Measurements from ENCODE around the gene ECHDC1.

ECHDC1 gene

GRCh38 chr6:127282184-127282583 lies 61.2 kb downstream of the ECHDC1 start:
- no peak for DNase-seq (ENCODE audit: low spot score)

GRCh38 chr6:127279815-127280214 lies 63.6 kb downstream of the ECHDC1 start:
- no peak for DNase-seq (ENCODE audit: low spot score)

- DNase-seq (ENCODE audit: low spot score): no peak
These were observed 65.2 kb downstream of the ECHDC1 start for GRCh38 chr6:127277878-127278843.

- DNase-seq (ENCODE audit: low spot score): no peak
These were observed 67.1 kb downstream of the ECHDC1 start for GRCh38 chr6:127276331-127276730.

- DNase-seq (ENCODE audit: low spot score): no peak
These were observed 69.9 kb downstream of the ECHDC1 start for GRCh38 chr6:127273499-127273898.

- no peak for DNase-seq (ENCODE audit: low spot score)
These were observed 70.8 kb downstream of the ECHDC1 start for GRCh38 chr6:127272576-127272975.

- peak; percentile 9 for DNase-seq (ENCODE audit: low spot score)
These were observed 75.5 kb downstream of the ECHDC1 start for GRCh38 chr6:127267646-127268625.

- DNase-seq (ENCODE audit: low spot score): peak; percentile 58
These were observed 76.3 kb downstream of the ECHDC1 start for GRCh38 chr6:127266892-127267645.

GRCh38 chr6:127266178-127266891 lies 77.1 kb downstream of the ECHDC1 start, which contains the start of gene RNF146:
TSS of gene RNF146 (plus strand) at chr6:127266864. CDS start at chr6:127280339, 13,475 bp downstream.
- peak; percentile 79 for DNase-seq (ENCODE audit: low spot score)

GRCh38 chr6:127263481-127263880 lies 79.9 kb downstream of the ECHDC1 start:
- DNase-seq (ENCODE audit: low spot score): no peak

- DNase-seq (ENCODE audit: low spot score): no peak
These were observed 80.5 kb downstream of the ECHDC1 start for GRCh38 chr6:127262896-127263295.

- no peak for DNase-seq (ENCODE audit: low spot score)
These were observed 88.1 kb downstream of the ECHDC1 start for GRCh38 chr6:127255286-127255685.

- no peak for DNase-seq (ENCODE audit: low spot score)
These were observed 93.8 kb downstream of the ECHDC1 start for GRCh38 chr6:127249621-127250020.

- no peak for DNase-seq (ENCODE audit: low spot score)
These were observed 96.0 kb downstream of the ECHDC1 start for GRCh38 chr6:127247114-127248096.

GRCh38 chr6:127243501-127243900 lies 99.9 kb downstream of the ECHDC1 start:
- DNase-seq (ENCODE audit: low spot score): no peak
